ENCODE measurements around the gene SLC4A1.

The SLC4A1 gene

GRCh38 chr17:44267818-44268490, at the start of gene SLC4A1:
SLC4A1 (minus strand) TSS chr17:44268135; CDS start chr17:44262866, 5,269 bp downstream.
- TF ChIP-seq ZNF274 (IDR thresholded peaks at IDR 0.05; ENCODE audit: low read depth, low read length): no peak
- no peak within 1 kb of the TSS for H3K4me3 ChIP-seq (ENCODE audit: low read length)

- no peak for TF ChIP-seq ZNF274 (IDR thresholded peaks at IDR 0.05; ENCODE audit: low read depth, low read length)
- no peak overlapping the region for H3K4me3 ChIP-seq (ENCODE audit: low read length)
Measured at GRCh38 chr17:44317545-44317944, 49.6 kb upstream of the SLC4A1 start.

- no peak for TF ChIP-seq ZNF274 (IDR thresholded peaks at IDR 0.05; ENCODE audit: low read depth, low read length)
- H3K4me3 ChIP-seq (ENCODE audit: low read length): no peak overlapping the region
Measured at GRCh38 chr17:44315760-44316731, 48.1 kb upstream of the SLC4A1 start.

- peak overlapping the region; percentile 24; the same call in 1 of the 2 replicates for H3K4me3 ChIP-seq (ENCODE audit: low read length)
- TF ChIP-seq ZNF274 (IDR thresholded peaks at IDR 0.05; ENCODE audit: low read depth, low read length): no peak
Measured at GRCh38 chr17:44314869-44315661, 47.1 kb upstream of the SLC4A1 start.

- no peak for TF ChIP-seq ZNF274 (IDR thresholded peaks at IDR 0.05; ENCODE audit: low read depth, low read length)
- no peak overlapping the region for H3K4me3 ChIP-seq (ENCODE audit: low read length)
Measured at GRCh38 chr17:44314524-44314868, 46.6 kb upstream of the SLC4A1 start.

GRCh38 chr17:44314031-44314430, 46.1 kb upstream of the SLC4A1 start:
- TF ChIP-seq ZNF274 (IDR thresholded peaks at IDR 0.05; ENCODE audit: low read depth, low read length): no peak
- no peak overlapping the region for H3K4me3 ChIP-seq (ENCODE audit: low read length)

- H3K4me3 ChIP-seq (ENCODE audit: low read length): no peak overlapping the region
- no peak for TF ChIP-seq ZNF274 (IDR thresholded peaks at IDR 0.05; ENCODE audit: low read depth, low read length)
Measured at GRCh38 chr17:44312396-44313104, 44.6 kb upstream of the SLC4A1 start.

GRCh38 chr17:44311562-44312181, 43.7 kb upstream of the SLC4A1 start:
- no peak for TF ChIP-seq ZNF274 (IDR thresholded peaks at IDR 0.05; ENCODE audit: low read depth, low read length)
- no peak overlapping the region for H3K4me3 ChIP-seq (ENCODE audit: low read length)

GRCh38 chr17:44310609-44311376, 42.9 kb upstream of the SLC4A1 start:
- no peak overlapping the region for H3K4me3 ChIP-seq (ENCODE audit: low read length)
- TF ChIP-seq ZNF274 (IDR thresholded peaks at IDR 0.05; ENCODE audit: low read depth, low read length): no peak

GRCh38 chr17:44310188-44310587, 42.3 kb upstream of the SLC4A1 start:
- no peak for TF ChIP-seq ZNF274 (IDR thresholded peaks at IDR 0.05; ENCODE audit: low read depth, low read length)
- H3K4me3 ChIP-seq (ENCODE audit: low read length): no peak overlapping the region

GRCh38 chr17:44309472-44309871, 41.5 kb upstream of the SLC4A1 start:
- H3K4me3 ChIP-seq (ENCODE audit: low read length): no peak overlapping the region
- no peak for TF ChIP-seq ZNF274 (IDR thresholded peaks at IDR 0.05; ENCODE audit: low read depth, low read length)

GRCh38 chr17:44308865-44309264, 40.9 kb upstream of the SLC4A1 start:
- H3K4me3 ChIP-seq (ENCODE audit: low read length): no peak overlapping the region
- TF ChIP-seq ZNF274 (IDR thresholded peaks at IDR 0.05; ENCODE audit: low read depth, low read length): no peak

All from GM08714 (cell line).